HTERT RPE-1 (cell line): Measurements from ENCODE around the gene PID1.

Source experiments
- in situ Hi-C: fragments of 300-500 bp; cut with MboI; formaldehyde crosslinking; loops from 4 replicates; pipeline ENCODE4 v1.14.3; 2020; ENCODE audit warnings: low sequenced_read_pairs

Gene PID1

GRCh38 chr2:229126066-229126465, 145.0 kb downstream of the PID1 start:
- in situ Hi-C loops: no loop called here

GRCh38 chr2:229124136-229124535, 147.0 kb downstream of the PID1 start:
- in situ Hi-C loops: no loop called here

GRCh38 chr2:229118927-229119326, 152.2 kb downstream of the PID1 start:
- in situ Hi-C loops: no loop called here

GRCh38 chr2:229118336-229118735, 152.8 kb downstream of the PID1 start:
- in situ Hi-C loops: no loop called here

- in situ Hi-C loops: no loop called here
These were observed 159.3 kb downstream of the PID1 start for GRCh38 chr2:229111744-229112143.

- in situ Hi-C loops: no loop called here
These were observed 161.9 kb downstream of the PID1 start for GRCh38 chr2:229109195-229109594.

- in situ Hi-C loops: no loop called here
These were observed 163.5 kb downstream of the PID1 start for GRCh38 chr2:229107601-229108000.

GRCh38 chr2:229104974-229105387, 166.1 kb downstream of the PID1 start:
- in situ Hi-C loops: no loop called here

- in situ Hi-C loops: no loop called here
These were observed 167.1 kb downstream of the PID1 start for GRCh38 chr2:229104025-229104424.

- in situ Hi-C loops: no loop called here
These were observed 169.8 kb downstream of the PID1 start for GRCh38 chr2:229101314-229101713.

GRCh38 chr2:229099231-229099630, 171.9 kb downstream of the PID1 start:
- in situ Hi-C loops: no loop called here

- in situ Hi-C loops: no loop called here
These were observed 172.3 kb downstream of the PID1 start for GRCh38 chr2:229098801-229099200.

- in situ Hi-C loops: no loop called here
These were observed 174.5 kb downstream of the PID1 start for GRCh38 chr2:229096409-229097066.

GRCh38 chr2:229095472-229095871, 175.6 kb downstream of the PID1 start:
- in situ Hi-C loops: no loop called here

- in situ Hi-C loops: no loop called here
These were observed 180.9 kb downstream of the PID1 start for GRCh38 chr2:229090225-229090624.

- in situ Hi-C loops: no loop called here
These were observed 181.3 kb downstream of the PID1 start for GRCh38 chr2:229089776-229090175.

- in situ Hi-C loops: no loop called here
These were observed 182.0 kb downstream of the PID1 start for GRCh38 chr2:229088966-229089700.

- in situ Hi-C loops: no loop called here
These were observed 182.6 kb downstream of the PID1 start for GRCh38 chr2:229088517-229088913.

GRCh38 chr2:229087843-229088516, 183.1 kb downstream of the PID1 start:
- in situ Hi-C loops: no loop called here

GRCh38 chr2:229087267-229087666, 183.8 kb downstream of the PID1 start:
- in situ Hi-C loops: no loop called here

- in situ Hi-C loops: no loop called here
These were observed 185.6 kb downstream of the PID1 start for GRCh38 chr2:229085439-229085838.

GRCh38 chr2:229084447-229084846, 186.6 kb downstream of the PID1 start:
- in situ Hi-C loops: no loop called here
